ENCODE data around the gene FBXO31.
A peak's percentile ranks its signal among the peaks of the same experiment; 100 is the strongest.

The FBXO31 gene

DNA sequence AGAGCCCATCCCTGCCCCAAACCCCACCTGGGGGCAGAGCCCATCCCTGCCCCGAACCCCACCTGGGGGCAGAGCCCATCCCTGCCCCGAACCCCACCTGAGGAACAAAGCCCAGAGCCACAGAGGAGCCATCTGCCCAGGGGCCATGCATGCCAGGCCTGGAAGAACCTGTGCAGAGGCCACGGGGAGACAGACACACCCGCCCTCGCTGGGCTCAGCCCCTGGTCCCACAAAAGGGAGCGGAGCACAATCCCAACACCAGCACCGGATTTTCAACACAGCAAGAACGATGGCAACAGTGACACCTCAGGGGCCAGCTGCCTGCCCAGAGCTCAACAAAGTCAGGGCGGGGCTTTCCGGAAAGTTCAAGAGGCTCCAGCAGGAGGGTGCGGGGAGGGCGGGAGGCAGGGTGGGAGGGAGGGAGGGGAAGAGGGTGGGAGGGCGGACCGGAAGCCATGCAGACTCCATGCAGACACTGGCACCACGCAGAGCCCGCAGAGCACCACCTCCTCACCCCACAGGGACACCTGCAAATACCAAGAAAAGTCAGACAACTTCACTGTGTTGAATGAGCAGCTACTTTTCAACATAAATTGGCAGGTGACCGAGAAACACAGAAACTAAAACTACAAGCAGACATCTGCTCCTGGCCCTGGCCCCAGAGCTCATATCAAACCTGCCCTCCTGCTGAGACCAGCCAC is 38.5 kb downstream of the FBXO31 start:
- H3K36me3 ChIP-seq (ENCODE audit: control insufficient read depth, insufficient read depth, low read length): no peaks in the 10 kb centered on the region
- H3K79me2 ChIP-seq: peaks cover 58% of the 10 kb centered on the region
- no peaks in the 10 kb centered on the region for H3K4me1 ChIP-seq
- no peak overlapping the region for H3K4me2 ChIP-seq (ENCODE audit: low read length)
- H3K27me3 ChIP-seq (ENCODE audit: control insufficient read depth, insufficient read depth, low read length): no peaks in the 10 kb centered on the region
- H2AFZ ChIP-seq: no peak overlapping the region
- peak overlapping the region; percentile 47 for H3K27ac ChIP-seq
- TF ChIP-seq, protein P1, sequence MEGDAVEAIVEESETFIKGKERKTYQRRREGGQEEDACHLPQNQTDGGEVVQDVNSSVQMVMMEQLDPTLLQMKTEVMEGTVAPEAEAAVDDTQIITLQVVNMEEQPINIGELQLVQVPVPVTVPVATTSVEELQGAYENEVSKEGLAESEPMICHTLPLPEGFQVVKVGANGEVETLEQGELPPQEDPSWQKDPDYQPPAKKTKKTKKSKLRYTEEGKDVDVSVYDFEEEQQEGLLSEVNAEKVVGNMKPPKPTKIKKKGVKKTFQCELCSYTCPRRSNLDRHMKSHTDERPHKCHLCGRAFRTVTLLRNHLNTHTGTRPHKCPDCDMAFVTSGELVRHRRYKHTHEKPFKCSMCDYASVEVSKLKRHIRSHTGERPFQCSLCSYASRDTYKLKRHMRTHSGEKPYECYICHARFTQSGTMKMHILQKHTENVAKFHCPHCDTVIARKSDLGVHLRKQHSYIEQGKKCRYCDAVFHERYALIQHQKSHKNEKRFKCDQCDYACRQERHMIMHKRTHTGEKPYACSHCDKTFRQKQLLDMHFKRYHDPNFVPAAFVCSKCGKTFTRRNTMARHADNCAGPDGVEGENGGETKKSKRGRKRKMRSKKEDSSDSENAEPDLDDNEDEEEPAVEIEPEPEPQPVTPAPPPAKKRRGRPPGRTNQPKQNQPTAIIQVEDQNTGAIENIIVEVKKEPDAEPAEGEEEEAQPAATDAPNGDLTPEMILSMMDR (IDR thresholded peaks at IDR 0.05): no peak
- no peaks in the 10 kb centered on the region for H3K9me3 ChIP-seq (ENCODE audit: control insufficient read depth, low read length)
- H3K4me3 ChIP-seq (ENCODE audit: low read depth, low read length): no peak overlapping the region
- H3K9ac ChIP-seq: no peak overlapping the region

DNA sequence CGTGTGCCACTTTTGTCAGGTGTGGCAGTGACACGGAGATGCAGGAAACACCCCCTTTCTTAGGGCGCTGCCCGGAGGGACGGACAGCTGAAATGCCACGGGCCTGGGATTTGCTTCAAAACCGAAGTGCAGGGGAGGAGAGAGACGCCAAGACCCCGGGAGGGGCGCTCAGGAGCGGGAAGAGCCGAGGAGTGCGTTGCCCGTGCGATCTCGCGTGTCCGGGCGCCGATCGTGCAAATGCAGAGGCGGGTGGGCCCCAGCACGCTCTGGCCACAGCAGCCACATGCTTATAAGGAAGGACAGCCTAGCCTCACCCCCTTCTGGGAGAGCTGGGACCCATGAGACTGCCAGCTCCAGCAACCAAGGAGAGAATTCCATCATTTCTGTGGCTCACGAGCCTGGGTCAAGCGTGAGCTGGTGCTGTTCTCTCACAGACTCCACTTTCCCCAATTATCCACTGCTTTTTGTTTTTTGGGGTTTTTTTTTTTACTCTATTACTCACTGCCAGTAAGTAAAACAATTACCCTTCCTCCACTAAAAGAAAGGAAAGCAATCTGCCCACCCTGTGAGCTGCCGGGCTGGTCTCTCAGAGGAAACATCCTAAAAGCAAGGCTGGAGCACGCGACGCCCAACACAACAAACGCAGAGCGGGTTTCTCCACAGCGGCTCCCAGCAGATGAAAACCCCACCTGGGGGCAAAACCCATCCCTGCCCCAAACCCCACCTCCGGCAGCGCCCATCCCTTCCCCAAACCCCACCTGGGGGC is 39.2 kb downstream of the FBXO31 start:
- H3K4me2 ChIP-seq (ENCODE audit: low read length): no peak overlapping the region
- peak overlapping the region; percentile 42 for H3K27ac ChIP-seq
- no peaks in the 10 kb centered on the region for H3K36me3 ChIP-seq (ENCODE audit: control insufficient read depth, insufficient read depth, low read length)
- no peaks in the 10 kb centered on the region for H3K27me3 ChIP-seq (ENCODE audit: control insufficient read depth, insufficient read depth, low read length)
- peaks cover 56% of the 10 kb centered on the region for H3K79me2 ChIP-seq
- H3K4me3 ChIP-seq (ENCODE audit: low read depth, low read length): no peak overlapping the region
- no peaks in the 10 kb centered on the region for H3K9me3 ChIP-seq (ENCODE audit: control insufficient read depth, low read length)
- TF ChIP-seq, protein P1 (IDR thresholded peaks at IDR 0.05): no peak
- H3K9ac ChIP-seq: no peak overlapping the region
- H3K4me1 ChIP-seq: no peaks in the 10 kb centered on the region
- no peak overlapping the region for H2AFZ ChIP-seq

DNA sequence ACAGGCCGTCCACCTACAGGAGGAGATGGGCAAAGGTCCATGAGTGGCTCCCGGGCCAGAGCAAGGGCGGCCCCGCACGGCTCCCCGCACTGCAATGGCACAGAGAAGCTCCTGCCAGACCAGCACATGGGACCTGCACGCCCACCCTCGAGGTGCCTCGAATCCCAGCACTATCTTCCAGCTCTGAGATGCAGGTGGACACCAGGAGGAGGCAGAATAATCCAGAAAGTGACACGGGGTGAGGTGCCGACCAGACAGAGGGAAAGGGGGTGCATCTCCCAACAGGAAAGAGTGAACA is 39.9 kb downstream of the FBXO31 start:
- no peak overlapping the region for H2AFZ ChIP-seq
- no peaks in the 10 kb centered on the region for H3K4me1 ChIP-seq
- TF ChIP-seq, protein P1 (IDR thresholded peaks at IDR 0.05): no peak
- no peak overlapping the region for H3K9ac ChIP-seq
- no peaks in the 10 kb centered on the region for H3K27me3 ChIP-seq (ENCODE audit: control insufficient read depth, insufficient read depth, low read length)
- no peaks in the 10 kb centered on the region for H3K36me3 ChIP-seq (ENCODE audit: control insufficient read depth, insufficient read depth, low read length)
- no peak overlapping the region for H3K4me3 ChIP-seq (ENCODE audit: low read depth, low read length)
- no peak overlapping the region for H3K4me2 ChIP-seq (ENCODE audit: low read length)
- peaks cover 57% of the 10 kb centered on the region for H3K79me2 ChIP-seq
- no peaks in the 10 kb centered on the region for H3K9me3 ChIP-seq (ENCODE audit: control insufficient read depth, low read length)
- no peak overlapping the region for H3K27ac ChIP-seq

DNA sequence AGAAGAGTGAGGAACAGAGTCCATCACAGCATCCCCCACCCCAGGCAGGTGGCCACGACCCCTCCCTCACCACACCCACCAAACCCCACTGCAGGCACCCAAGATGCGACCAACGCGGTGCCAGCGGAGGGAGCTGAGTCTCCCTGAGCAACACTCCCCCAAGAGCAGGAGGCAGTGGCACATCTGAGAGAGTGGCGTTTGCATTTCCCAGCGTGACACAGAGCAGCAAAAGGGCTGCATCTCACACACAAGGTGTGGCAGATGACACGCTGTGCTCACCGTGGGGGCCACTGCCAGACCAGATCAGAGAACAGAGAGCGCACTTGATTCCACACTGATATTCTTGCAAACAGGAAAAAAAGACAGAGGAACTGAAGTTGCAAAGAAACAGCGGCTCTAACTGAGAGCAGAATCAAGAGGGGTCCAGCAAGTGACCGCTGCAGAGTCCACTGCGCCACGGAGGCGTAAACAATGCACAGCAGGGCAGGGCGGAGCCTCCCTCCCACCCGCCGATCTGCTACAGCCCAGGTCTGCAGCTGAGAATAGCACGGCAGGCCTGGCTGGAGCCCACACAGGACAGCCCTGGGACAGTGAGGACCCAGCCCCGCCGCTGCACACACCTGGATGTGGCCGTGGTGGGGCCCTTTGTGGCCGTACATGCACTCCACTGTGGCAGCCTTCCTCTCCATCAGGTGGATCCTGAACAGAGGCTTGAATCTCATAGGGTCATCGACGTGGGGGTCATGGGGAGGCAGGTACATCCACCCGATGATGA is 40.4 kb downstream of the FBXO31 start:
- H3K36me3 ChIP-seq (ENCODE audit: control insufficient read depth, insufficient read depth, low read length): no peaks in the 10 kb centered on the region
- H3K79me2 ChIP-seq: peaks cover 57% of the 10 kb centered on the region
- no peaks in the 10 kb centered on the region for H3K4me1 ChIP-seq
- TF ChIP-seq, protein P1 (IDR thresholded peaks at IDR 0.05): no peak
- no peaks in the 10 kb centered on the region for H3K9me3 ChIP-seq (ENCODE audit: control insufficient read depth, low read length)
- H3K9ac ChIP-seq: no peak overlapping the region
- H3K4me2 ChIP-seq (ENCODE audit: low read length): no peak overlapping the region
- H3K4me3 ChIP-seq (ENCODE audit: low read depth, low read length): no peak overlapping the region
- no peak overlapping the region for H3K27ac ChIP-seq
- H2AFZ ChIP-seq: no peak overlapping the region
- no peaks in the 10 kb centered on the region for H3K27me3 ChIP-seq (ENCODE audit: control insufficient read depth, insufficient read depth, low read length)
